ENCODE data around the gene BTNL8.

Gene BTNL8

GRCh38 chr5:180976518-180976917 is 77.6 kb downstream of the BTNL8 start:
- no peak for TF ChIP-seq CTCF (IDR thresholded peaks at IDR 0.05; ENCODE audit: low read length, missing control alignments)
- no peak for DNase-seq (ENCODE audit: low read depth)
- H3K4me3 ChIP-seq (replicated peaks; ENCODE audit: low read depth, low read length) = no peak overlapping the region

- no peak overlapping the region for H3K4me3 ChIP-seq (replicated peaks; ENCODE audit: low read depth, low read length)
- TF ChIP-seq CTCF (IDR thresholded peaks at IDR 0.05; ENCODE audit: low read length, missing control alignments) = no peak
- no peak for DNase-seq (ENCODE audit: low read depth)
Measured at GRCh38 chr5:180977852-180978251, 78.9 kb downstream of the BTNL8 start.

GRCh38 chr5:180982008-180982741 is 83.2 kb downstream of the BTNL8 start:
- no peak overlapping the region for H3K4me3 ChIP-seq (replicated peaks; ENCODE audit: low read depth, low read length)
- no peak for DNase-seq (ENCODE audit: low read depth)
- TF ChIP-seq CTCF (IDR thresholded peaks at IDR 0.05; ENCODE audit: low read length, missing control alignments) = no peak

- TF ChIP-seq CTCF (IDR thresholded peaks at IDR 0.05; ENCODE audit: low read length, missing control alignments) = no peak
- H3K4me3 ChIP-seq (replicated peaks; ENCODE audit: low read depth, low read length) = no peak overlapping the region
- no peak for DNase-seq (ENCODE audit: low read depth)
Measured at GRCh38 chr5:180988016-180988415, 89.1 kb downstream of the BTNL8 start.

GRCh38 chr5:180988592-180988991 is 89.6 kb downstream of the BTNL8 start, which contains the start of gene BTNL3:
Gene BTNL3 (plus strand): TSS chr5:180988846. CDS start chr5:180989029, 183 bp downstream.
- TF ChIP-seq CTCF (IDR thresholded peaks at IDR 0.05; ENCODE audit: low read length, missing control alignments) = no peak
- no peak for DNase-seq (ENCODE audit: low read depth)
- H3K4me3 ChIP-seq (replicated peaks; ENCODE audit: low read depth, low read length) = no peak within 1 kb of the TSS

GRCh38 chr5:180990086-180990881 is 91.3 kb downstream of the BTNL8 start:
- no peak for TF ChIP-seq CTCF (IDR thresholded peaks at IDR 0.05; ENCODE audit: low read length, missing control alignments)
- H3K4me3 ChIP-seq (replicated peaks; ENCODE audit: low read depth, low read length) = no peak overlapping the region
- no peak for DNase-seq (ENCODE audit: low read depth)

Data from fibroblast of pulmonary artery (primary cell).